Measurements from ENCODE around the gene TRPV6.

The TRPV6 gene

DNA sequence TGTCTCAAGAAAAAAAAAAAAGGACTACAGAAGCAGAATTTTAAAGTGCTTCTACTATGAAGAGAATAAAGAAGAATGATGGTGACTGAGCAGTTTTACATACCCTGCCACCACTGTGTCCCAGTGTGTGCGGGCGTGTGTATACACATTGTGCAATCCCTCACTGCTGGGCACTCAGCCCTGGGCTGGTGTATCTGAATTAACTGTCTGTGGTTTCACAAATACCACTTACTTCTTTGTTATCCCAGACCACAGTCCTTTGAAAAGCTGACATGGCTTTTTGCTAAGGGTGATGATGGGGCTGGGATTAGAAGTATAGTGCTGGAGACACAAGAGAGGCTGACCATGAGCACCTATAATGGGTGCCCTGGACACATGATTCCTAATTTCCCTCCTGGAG, 21.1 kb upstream of the TRPV6 start:
- no peak for DNase-seq

DNA sequence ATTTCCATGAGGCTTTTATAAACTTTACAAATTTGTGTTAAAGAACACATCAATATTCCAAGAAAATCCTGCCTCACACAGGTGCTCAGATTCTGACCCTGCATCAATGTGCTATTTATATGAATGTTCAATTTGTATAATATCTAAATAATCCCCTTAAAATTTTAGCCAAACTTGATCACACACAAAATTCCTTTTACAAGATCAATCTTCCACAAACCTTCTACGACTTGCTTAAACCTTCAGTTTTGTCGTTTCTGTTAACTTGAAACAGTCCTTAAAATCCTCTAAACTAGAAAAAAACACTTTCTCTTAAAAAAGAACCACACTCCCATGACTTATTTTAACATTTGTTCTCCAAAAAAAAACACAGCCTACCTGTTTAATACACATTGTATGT, 20.2 kb upstream of the TRPV6 start:
- no peak for DNase-seq

DNA sequence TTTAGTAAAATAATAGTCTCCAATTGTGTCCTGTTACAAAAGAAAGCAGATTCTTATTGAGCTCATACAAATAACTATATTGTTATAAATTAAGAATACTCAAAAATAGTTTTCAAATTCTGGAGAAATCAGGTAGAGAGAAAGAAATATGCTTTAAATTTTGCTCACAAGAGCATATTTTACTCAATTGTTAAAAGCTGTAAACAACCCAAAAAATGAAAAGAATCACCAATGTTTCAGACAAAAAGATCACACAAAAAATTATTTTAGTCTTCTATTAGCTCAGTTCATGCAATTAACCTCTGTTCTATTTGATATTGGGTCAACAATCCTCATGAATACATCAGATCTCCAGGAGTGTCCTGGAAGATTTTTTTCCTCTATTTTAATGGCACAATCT, 18.6 kb upstream of the TRPV6 start:
- DNase-seq = no peak

DNA sequence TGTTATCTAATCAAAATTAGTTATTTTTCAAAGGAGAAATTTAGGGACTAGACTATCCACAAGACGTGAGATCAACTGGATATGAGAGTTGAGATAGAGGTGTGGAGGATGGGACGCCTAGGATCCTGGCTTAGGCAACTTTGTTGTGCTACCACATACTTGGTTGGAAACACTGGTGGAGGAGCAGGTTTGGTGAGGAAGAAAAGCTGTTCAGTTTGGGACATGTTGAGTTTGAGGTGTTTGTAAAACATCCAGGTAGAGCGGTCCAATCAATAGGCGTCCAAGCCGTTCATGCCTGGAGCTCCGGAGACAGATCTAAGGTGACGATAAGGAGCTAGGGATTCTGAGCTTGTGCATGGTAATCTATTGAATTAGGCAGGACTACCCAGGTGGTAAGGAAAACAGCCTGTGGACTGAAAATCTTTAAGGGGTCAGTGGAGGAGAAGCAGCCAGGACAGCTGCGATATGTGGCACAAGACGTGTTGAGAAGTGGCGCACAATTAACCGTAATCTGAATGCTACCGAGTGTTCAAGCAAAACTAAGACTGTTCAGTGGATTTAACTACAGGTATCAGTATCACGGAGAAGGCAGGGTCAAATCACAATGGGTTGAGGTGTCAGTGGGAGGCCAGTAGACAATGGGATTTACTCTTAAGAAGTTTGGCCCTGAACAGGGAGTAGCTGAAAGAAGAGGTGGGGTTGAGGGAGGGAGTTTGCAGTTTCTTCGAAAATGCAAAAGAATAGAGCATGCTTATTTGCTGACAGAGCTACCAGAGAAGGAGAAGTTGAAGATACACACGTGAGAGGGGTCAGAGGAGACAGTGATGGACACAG, 16.1 kb upstream of the TRPV6 start:
- no peak for DNase-seq

DNA sequence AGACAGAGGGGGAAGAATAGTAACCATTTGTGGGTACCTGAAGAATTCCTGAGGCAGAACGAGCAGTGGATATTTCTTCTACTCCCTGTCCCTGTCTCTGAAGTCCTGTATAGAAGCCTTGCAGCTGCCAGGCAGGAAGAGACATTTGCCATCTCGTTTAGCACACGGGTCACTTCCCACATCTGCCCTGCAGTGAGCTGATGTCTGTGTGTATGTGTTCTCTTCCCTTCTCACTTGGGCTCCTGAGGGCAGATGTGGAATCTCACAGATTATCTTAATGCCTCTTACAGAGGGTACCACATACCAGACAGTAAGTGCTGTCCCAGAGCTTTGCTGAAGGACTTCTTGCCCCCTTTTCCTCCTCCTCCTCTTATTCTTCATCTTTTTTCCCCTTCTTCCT, 14.1 kb upstream of the TRPV6 start:
- DNase-seq = no peak

DNA sequence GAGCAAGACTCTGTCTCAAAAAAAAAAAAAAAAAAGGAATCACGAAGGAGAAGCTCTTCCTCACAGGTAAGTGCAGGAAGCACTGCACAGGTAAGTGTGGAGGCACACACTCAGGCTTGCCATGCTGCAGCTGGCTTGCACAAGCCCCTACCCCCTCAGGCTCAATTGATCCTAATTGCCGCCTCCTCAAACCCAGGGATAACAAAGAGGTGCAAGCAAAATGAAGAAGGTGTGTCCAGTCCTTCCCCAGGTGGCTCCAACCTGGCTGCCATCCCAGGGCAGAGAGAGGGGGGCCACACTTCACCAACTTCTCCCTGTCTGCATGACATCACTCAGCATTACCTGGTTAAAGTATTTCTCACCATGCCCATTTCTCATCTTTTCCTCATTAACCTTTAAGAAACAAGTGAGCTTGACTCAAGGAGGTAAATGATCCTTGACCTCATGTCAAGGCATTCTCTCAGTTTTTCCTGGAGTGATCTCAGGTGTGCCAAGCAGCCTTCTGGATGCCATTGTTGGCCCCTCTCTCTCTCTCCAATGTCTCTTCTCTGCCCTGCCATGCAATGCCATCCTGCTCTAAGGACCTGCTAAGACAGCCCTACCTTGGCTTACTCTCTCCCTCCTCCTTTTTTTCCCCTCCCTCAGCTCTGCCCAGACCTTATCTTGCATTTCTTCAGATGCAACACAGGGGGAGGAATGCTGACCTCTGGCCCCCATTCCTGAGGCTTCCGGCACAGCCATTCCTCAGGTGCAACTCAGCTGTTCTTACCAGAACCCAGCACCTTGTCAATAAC, 13.0 kb upstream of the TRPV6 start:
- no peak for DNase-seq

DNA sequence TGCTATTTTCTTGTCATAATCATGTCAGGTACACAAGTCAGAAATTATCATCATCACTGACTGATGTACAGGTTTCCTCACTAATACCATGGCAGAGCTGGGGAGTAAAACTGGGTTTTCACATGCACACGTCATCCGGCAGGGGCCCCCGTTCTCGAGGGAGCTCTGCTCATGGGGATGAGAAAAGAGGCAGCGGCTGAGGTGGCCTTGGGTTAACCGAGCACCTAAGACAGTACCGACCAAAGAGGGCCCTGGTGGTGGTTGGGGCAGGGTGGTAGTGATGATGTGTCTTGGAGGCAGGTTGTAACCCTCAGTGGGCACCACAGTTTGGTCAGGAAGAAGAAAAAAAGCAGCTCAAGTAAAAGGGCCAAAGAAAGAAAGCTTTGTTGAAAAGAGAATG, 12.1 kb upstream of the TRPV6 start:
- DNase-seq = no peak

DNA sequence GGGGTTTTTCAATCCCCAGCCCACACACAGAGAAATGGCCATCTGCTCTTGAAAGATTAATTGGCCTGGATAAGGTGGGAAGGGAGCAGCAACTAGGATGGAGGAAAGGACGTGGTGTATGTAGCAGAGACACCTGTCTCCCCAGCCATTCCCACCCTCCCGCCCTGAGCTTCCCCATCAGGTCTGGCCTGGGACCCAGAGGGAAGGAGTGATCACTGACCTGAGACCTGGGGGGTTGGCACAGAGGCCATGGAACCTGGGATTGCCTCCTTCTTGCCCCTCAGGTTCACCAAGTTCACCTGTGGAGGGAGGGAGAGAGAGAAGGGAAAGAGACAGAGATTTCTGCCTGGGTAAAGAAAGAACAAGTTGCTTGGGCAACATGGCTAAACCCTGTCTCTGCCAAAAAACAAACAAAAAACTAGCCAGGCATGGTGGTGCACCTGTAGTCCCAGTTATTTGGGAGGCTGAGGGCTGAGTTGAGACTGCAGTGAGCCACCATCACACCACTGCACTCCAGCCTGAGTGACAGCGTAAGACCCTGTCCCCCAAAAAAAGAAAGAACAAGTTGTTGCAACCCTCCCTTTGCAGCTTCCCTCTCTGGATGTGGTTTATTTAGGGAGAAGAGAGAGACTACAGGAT, 11.3 kb upstream of the TRPV6 start:
- DNase-seq = no peak

DNA sequence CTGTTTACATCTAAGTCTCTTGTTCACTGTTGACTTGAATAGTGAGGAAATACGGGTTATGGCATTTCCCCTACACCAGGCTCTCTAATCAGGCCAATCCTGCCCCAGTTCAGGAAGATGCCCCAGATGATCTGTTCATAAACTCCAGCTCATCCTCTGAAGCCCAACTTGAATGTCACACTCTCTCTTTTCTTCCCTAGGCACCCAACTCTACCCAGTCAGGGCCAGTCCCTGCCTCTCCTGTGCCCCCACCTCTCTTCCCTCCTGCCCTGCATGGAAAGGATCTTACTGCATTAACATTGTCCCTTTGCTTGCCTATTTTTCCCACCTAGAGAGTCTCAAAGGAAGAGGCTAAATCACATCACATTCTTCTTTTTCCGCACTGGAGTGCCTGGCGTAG, 10.6 kb upstream of the TRPV6 start:
- DNase-seq = no peak

DNA sequence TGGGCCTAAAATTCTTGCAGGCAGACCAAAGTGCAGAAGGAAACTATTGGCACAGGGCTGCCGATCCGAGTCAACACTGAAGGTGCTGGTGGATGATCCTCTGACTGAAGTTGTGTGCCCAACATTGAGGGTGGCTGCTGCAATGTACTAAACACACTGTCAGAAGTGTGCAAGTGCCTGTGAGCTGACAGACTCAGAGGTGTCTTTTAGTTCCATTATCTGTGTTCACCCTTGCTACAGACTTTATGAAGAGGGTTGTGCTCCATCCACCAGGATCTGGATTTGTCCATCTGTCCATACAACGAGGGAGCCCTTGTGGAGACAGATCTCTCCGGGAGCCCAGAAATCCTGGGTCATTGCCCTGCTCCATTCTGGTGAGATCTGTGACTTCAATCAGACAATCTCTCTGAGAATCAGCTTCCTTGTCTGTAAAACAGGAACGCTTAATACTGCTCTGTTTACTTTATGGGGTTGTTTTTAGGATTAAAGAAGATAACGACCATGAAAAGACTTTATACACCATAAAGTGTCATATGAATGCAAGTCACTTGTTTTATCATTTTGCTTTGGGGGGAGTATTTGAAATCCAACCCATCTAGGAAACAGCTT, 9.5 kb upstream of the TRPV6 start:
- no peak for DNase-seq

DNA sequence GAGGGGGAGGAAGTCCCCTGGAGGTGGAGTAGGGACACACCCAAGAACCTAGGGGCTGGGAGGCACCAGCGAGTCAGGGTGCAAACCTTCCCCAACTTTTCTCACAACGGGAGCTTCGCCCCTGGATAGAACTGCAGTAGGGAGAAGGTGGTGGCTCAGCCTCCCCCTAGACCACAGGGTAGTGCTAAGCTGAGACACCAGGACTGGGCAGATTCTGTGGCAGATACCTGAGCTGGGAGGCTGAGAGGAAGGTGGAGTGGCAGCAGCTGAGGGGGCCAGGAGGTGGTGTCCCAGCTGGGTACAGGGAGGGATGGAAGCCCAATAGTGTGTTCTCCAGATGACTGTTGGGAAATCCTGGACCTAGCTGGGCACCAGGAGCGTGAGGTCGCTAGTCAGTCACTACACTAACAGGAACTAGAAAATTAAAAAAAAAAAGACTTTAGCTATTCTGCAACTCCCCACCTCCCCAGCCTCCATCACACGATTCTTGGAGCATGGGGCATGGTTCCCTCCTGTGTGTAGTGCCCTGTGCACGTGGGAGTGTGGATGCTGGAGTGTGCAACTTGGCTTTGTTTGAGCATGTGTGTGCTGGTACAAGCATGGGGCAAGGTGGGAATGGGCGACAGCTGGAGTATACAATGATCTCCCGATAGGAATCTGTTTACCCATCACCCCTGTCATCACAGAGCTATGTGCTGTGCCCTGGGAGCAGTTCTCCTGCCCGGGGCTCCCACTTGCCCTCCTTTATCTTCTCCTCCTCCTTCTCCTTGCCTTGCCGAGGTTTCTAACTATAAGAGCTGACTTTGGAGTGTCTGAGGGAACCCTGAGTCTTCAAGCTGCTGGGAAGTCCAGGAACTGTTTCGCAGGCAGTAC, 8.8 kb upstream of the TRPV6 start:
- DNase-seq = no peak

DNA sequence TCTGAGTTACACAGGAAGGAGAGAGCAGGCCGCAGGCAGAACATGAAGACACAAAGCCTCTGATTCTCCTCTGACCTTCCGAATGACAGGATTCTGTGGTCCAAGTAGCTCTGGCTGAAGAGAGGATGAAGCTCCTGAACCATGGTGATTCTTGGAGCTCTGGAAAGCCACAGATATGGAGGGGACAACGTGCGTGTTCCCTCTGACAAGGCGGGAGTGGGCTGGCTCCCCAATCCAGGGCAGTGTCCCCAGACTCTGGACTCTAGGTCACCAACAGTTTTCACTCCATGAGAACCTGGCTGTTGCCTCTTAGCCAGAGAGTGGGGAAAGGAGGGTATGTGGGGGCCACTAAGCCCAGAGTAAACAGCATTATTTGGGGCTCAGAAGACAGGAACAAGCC, 7.4 kb upstream of the TRPV6 start:
- DNase-seq = no peak

DNA sequence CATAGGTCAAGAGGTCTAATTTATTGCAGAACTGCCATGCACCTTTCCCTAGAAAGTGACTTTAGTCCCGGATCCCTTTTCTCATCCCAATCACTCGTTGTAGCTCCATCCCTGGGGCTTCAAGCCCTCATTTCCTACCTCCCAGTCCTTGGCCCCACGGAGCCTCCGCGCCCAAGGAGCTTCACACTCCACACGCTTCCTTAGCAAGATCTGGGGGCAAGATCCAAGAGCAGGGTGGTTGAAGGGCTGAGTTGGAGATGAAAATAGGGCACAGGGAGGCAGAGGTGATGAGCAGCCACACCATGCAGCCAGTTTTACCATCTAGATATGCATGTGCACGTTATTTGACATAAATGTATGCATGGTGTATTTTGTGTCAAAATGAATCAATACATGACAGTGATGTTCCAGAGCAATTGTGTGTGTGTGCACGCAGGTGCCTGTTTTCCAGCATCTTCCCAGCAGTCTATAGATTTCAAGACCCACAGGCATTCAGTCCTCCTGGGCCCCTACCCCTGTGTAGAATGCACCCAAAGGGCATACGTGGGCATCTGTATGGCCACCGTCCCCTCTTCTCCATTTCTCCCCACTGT, 6.0 kb upstream of the TRPV6 start:
- DNase-seq = no peak

DNA sequence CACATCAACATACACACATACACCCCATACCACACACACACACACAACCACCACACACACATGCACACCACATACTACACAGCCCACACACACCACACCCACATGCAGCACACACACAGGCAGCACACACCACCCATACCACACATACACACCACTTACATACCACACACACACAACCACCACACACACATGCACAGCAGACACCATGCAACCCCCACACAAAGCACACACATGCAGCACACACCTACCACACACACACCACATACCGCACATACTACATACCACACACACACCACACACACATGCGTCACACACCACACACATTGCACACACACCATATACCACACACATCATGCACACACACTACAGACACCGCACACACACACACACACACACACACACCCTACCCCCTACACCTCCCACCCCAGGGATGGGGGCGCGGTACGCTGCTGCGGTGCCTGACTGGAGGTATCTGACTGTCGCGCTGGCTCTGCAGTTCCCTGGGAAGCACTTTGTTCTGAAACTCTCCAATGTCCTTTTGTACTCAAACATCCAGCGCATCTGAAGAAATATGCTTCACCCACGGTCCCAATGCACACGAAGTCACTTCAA, 5.4 kb upstream of the TRPV6 start:
- no peak for DNase-seq

DNA sequence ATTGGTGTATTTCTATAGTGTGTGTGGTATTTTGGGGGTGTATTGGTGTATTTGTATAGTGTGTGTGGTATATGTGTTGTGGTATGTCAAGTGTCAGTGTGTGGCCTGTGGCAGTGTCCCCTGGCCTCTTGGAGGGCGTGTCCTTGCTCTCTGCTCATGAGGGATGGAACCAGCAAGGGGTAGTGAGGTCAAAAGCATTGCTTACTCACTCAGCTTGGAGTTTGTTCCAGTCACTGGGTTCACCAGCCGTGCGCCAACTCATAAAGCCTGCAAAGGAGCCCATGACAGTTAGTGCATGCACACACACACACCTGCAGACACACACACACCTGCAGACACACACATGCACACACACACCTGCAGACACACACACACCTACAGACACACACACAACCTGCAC, 4.3 kb upstream of the TRPV6 start:
- DNase-seq = no peak

DNA sequence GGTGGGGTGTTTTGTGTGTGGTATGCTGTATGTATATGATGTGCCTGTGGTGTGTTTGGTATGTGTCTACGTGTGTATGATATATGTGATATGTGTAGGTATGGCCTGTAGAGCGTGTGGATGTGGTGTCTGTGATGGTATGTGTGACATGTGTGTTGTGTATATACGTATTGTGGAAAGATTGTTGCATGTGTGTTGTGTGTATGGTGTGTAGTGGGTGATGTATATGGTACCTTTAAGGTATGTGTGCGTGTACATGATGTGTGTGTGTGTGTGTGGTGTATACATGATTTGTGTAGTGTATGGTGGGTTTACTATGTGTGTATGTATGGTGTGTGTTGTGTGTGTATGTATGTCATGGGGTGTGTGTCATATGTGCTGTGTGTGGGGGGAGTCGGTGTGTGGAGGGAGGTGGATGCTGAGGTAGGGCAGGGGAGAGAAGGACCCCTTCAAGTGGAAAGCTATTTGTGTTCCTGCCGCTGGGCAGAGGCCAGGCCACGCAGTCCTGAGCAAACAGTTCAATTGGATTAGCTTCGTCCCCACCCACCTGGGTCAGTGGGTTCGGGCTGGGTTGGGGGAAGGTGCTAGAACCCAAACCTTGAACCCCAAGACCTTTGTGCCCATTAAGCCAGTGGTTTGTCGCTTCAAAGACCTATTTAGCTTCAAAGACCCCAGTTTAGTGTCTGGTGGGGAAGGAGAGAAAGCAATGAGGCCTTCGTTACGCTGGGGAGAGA, 1.9 kb upstream of the TRPV6 start:
- no peak for DNase-seq

DNA sequence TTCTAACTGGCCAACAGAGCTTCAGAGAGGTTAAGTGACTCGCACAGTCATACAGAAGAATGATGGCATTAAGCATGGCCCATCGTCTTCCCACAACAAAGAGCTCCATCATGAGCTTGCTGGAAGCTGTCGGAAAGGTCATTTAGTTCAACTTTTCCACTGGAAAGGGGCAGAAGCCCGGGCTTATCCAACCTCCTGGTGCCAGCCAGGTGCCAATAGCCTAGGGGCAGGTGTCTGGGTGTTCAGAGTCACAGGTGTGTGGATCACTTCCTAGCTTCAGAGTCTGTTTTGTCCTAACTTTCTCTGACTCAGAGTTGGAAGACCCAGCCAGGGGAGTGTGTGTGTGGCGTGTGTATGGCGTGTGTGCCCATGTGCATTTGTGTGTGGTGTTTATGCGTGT, 1.3 kb upstream of the TRPV6 start:
- no peak for DNase-seq

DNA sequence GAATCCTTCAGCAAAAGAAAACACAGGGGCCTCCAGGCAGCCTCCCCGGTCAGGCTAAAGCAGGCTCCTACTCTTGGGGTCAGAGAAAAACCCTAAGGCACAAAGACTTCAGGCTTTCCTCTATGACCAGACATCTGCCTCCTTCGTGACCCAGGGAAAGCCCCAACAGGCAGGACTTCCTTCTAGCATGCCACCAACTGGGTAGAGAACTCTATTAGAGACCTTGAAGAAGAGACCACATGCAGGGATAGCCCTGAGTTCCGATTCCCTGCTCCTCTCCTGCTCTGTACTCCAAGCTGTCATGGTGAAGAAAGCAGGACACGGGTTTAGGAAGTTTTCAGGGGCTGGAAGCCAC, 1.3 kb downstream of the TRPV6 start:
- no peak for DNase-seq

DNA sequence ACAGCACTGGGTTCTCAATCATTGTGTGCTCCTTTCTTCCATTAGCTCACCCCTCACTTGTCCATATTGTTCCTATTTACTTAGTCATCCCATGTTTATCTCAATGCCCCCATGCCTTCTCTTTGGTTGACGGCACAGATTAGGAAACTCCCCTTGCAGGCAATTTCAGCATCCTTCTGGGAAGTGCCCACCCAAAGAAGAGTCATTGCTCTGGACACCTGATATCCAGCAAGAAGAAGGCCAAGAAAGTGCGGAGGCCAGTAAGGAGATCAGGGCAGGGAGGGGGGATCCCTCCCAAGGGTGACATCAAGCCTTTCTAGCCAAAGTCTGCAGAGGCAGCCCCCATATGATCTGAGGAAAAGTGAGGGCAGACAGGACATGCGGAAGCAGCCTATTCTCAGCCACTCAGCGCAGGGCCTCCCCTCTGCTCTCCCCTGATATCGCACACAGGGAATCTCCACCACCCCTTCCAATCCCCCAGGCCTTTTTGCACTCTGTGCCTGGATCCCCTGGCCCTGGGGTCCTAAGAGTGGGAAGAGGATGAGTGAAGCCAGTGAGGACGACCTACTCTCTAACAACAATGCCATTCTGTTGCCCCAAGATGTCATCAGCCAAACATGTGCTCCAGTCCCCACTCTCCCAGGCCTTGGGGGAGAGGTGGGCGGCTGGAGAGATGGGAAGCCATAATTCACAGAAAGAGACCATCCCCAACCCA, 1.8 kb downstream of the TRPV6 start:
- no peak for DNase-seq

DNA sequence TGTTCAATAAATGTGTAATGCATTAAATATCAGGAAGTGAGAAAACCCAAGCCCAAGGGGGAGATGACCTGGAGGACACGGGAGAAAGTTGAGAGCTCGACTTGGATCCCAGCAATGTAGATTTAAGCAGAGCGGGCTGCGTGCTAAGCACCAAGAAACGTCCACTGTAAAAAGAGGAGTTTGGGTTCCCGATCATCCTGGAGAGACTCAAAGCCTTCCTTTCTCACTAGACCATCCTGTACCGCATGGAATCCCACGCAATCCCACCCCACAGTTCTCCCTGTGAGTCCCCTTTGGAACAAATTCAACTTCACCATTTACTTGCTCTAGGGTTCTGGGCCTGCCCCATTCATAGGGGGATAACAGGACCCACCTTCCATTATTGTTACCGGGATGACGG, 2.4 kb downstream of the TRPV6 start:
- DNase-seq = no peak

DNA sequence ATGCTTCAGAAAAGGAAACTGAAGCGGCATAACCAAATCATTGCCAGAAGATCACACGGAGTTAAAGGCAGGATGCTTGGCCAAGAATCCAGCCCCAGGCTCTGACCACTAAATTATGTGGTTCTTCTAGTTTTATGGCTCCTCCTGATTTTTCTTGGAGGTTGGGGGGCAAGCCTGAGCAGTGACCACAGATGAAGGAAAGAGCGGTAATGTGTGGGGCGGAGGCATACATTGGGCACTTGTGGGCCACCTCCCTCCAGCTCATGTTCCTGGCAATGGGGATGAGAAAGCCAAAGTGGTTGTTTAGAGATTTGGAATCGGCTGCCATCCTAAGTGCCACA, 3.2 kb downstream of the TRPV6 start:
- DNase-seq = no peak
